Retinal pigment epithelial cell (primary cell): Measurements from ENCODE around the gene GPR15.
A peak's percentile ranks its signal among the peaks of the same experiment; 100 is the strongest.

ENCODE experiments used
- DNase-seq: peaks from one replicate; pipeline ENCODE4 v3.0.0-alpha.2; 2010; ENCODE audit warnings: low read depth
- H3K4me3 ChIP-seq: 2 replicates; pipeline ENCODE4 v1.5.1; 2011; ENCODE audit warnings: mild to moderate bottlenecking, low read length, control low read depth, moderate library complexity
- TF ChIP-seq, protein P1 (sequence below): conservative IDR thresholded peaks from 2 replicates; pipeline ENCODE4 v1.5.1; 2011; ENCODE audit warnings: low read depth, low read length, control low read depth, inconsistent platforms

GPR15 gene

DNA sequence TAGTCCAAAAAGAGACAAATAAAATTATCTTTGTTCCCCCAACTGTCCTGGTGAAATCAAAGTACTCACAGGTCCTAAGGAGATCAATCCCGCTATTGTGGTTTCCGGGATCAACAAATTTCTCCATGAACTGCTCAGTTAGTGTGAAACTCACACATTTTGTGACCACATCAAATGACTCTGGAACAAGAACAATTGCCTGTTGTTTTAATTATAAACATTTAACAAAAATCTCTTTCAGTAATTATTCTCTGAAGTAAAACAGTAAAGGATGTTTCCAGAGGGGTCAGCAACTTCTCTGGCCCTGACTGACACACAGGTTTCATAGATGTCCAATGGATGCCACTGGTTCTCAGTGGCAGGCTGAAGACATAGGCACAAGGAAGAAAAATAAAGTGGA is 13.0 kb upstream of the GPR15 start:
- TF ChIP-seq, protein P1, sequence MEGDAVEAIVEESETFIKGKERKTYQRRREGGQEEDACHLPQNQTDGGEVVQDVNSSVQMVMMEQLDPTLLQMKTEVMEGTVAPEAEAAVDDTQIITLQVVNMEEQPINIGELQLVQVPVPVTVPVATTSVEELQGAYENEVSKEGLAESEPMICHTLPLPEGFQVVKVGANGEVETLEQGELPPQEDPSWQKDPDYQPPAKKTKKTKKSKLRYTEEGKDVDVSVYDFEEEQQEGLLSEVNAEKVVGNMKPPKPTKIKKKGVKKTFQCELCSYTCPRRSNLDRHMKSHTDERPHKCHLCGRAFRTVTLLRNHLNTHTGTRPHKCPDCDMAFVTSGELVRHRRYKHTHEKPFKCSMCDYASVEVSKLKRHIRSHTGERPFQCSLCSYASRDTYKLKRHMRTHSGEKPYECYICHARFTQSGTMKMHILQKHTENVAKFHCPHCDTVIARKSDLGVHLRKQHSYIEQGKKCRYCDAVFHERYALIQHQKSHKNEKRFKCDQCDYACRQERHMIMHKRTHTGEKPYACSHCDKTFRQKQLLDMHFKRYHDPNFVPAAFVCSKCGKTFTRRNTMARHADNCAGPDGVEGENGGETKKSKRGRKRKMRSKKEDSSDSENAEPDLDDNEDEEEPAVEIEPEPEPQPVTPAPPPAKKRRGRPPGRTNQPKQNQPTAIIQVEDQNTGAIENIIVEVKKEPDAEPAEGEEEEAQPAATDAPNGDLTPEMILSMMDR: no peak
- H3K4me3 ChIP-seq: no peak overlapping the region
- DNase-seq: no peak

DNA sequence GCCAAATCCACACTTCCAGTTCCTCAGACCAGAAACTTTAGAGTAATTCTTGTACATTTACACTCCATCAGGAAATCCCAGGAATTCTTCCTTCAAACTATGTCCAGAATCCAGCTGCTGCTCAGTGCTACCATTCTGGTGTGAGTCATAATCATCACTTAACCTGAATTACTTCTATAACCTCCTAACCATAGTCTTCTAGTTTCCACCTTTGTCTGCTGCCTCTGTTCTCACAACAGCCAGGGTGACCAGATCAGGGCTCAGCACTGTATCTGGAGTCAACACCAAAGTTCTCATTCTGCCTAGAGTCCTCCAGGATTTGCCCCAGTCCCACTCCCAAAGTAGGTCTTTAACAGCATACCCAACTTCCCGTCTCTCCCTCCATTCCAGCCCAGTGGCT is 12.4 kb upstream of the GPR15 start:
- no peak overlapping the region for H3K4me3 ChIP-seq
- no peak for DNase-seq
- TF ChIP-seq, protein P1: no peak

DNA sequence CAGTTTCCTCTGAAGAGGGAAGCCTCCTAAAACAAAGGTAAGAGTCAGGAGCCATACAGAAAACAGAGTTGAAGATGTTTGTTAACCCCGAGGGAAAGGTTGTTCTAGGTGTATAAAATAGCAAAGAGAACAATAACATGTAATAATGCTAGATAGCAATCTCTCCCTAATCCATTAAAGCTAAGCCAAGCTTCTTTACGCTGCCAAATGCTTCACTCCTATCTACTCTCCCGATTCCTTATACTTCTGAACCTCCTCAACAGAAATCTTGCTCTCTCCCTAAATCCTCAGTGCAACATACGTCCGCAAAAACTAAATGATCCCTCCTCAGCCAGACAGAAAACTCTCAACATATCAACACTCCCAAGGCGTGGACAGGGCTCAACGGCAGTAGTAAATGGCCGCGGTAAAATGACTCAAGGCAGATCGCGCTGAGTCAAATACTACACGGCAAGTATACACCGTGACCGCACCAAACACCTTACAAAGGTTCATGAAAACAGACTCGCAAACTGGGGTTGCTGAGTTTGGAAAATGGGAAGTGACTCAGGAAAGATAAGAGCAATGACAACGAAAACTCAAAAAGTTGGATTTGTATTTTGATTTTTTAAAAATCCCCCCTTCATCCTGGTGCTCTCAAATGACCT is 9.8 kb upstream of the GPR15 start:
- H3K4me3 ChIP-seq: peak overlapping the region; percentile 68
- DNase-seq: no peak
- TF ChIP-seq, protein P1: no peak

DNA sequence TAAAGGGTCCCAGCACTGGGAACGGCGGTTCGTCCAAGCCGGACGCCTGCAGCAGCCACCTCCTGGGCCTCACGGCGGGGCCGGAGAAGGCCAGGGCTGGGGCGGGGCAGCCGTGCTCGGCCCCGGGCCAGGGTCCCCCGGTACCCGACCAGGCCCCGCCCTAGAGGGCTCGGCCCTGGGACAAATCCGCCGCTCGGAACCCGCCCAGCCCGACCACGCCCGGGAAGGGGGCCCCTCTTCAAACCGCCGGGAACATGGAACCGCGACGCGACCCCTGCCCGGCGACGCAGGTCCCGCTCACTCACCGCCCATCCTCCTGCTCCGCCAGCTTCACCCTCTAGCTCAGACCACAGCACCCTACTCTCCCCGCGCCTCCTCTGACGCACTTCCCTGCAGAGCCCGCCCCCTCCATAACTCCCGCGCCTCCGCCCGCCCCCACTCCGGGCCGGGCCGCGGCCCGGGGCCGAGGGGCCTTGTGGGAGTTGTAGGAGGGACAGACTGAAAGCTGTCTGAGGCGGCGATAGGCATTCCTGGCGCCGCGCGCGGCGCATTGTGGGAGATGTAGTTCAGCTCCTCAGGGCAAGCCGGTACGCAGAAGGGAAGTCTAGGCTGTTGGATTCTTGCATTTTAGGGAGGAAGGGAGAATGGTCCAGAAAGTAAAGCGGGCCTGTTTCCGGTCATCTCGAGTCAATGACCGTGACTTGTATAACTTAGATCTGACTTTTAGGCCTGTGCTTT is 9.1 kb upstream of the GPR15 start, which contains the start of gene CLDND1:
TSS of gene CLDND1 (minus strand) at position 359 of the 738 bp plus-strand sequence. CDS start 1,478 bp downstream, outside the sequence.
- DNase-seq: peak; percentile 88
- TF ChIP-seq, protein P1: no peak

DNA sequence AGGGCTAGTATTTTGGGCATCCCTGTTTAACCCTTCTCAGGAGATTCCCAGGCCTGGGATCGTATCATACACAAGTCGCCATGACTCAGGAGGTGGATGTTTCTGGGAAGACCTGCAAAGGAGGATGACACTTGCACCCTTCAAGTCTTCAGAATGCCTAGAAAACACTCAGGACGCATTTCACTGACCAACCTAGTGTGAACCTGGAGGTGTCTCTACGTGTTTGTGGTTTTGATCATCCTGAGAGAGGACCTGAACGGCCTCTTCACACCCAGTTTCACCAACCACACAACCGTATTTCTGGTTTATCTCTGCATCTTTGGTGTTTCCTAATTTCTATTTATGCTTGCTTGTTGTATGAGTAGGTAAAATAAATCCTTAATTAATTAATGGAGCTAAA is 6.3 kb upstream of the GPR15 start:
- no peak overlapping the region for H3K4me3 ChIP-seq
- TF ChIP-seq, protein P1: no peak
- no peak for DNase-seq

More for the DNA sequence above, 9.1 kb upstream of the GPR15 start, which contains the start of gene CLDND1:
- peak within 1 kb of the TSS; percentile 68 for H3K4me3 ChIP-seq

DNA sequence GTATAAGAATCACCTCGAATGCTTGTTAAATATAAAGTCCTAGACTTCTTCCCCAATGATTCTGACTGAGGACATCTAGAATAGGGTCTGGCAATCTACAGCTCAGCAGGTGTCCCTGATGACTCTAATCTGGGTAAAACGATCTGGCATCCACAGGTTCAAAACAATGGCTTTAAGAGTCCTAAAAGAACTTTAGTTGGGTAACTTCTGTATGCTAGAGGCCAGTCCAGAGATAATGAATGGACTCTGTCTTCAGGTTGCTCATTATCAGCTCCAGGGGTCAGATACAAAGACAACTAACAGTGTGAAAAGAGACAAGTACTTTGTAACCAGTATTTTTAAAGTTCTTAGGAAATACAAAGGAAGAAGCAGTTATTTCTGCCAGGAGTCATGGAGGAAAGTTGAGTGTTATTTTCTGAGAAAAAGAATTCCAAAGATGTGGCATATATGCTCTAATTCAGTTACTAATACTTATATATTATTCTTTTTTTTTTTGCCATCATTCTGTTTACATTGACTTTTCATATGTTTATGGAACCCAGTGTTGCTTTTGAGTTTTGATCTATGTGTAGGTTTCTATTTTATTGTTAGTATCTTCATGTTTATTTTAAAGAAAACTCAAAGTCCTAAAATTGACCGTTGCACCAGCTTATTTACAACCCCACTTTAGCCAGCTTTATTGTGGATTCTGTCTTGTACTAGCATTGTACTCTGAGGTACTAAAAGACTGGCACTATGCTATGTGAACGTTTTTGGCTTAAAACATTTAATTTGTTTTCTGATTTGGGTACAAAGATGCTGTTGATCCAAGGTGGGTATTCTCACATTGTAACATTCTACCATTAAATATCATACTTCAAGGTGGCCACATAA is 3.1 kb upstream of the GPR15 start:
- TF ChIP-seq, protein P1: no peak
- DNase-seq: no peak
- H3K4me3 ChIP-seq: no peak overlapping the region
